Caco-2 (cell line): ENCODE results near the gene CACNA1I. TPM values are rescaled to one million over a fixed set of nuclear protein-coding genes. Genes with fewer than 3 reads are reported as not detected.

Source experiments
- BruUV-seq: library from RNA; stranded (reverse); fragments of 400-500 nt; replicated peaks from 2 replicates; lab custom pipeline; 2021; lab: Mats Ljungman, UMichigan
- CTCF ChIA-PET: fragments of 300-600 bp; sonication (Branson Sonifier 250); formaldehyde crosslinking; loops from one replicate; lab custom pipeline; 2022; ENCODE audit warnings: antibody characterized with exemption; lab: Charles Lee
- POLR2A ChIA-PET: fragments of 300-600 bp; sonication (Branson Sonifier 250); formaldehyde crosslinking; loops from one replicate; lab custom pipeline; 2022; ENCODE audit warnings: antibody characterized with exemption; lab: Charles Lee
- DNase-seq, 2 experiments: peaks; one replicate each; pipeline versions ENCODE4 v3.0.0 to v3.0.0-alpha.2; 2020 to 2022
- H3K27me3 ChIP-seq: replicated peaks from 2 replicates; pipeline ENCODE4 v1.6.0; 2011; ENCODE audit warnings: low read length; ENCODE audit not compliant: control insufficient read depth, insufficient read depth
- H3K36me3 ChIP-seq: 2 replicates; pipeline ENCODE4 v1.5.1; 2011; ENCODE audit warnings: low read length; ENCODE audit not compliant: control insufficient read depth, insufficient read depth
- H3K4me1 ChIP-seq: fragments of 250-450 bp; sonication (Bioruptor Pico); 2 replicates; pipeline ENCODE4 v1.5.1; 2020; ENCODE audit warnings: mild to moderate bottlenecking
- H3K4me3 ChIP-seq: 2 replicates; pipeline ENCODE4 v1.5.1; 2011; ENCODE audit warnings: low read depth, mild to moderate bottlenecking, control low read depth, low read length
- H3K9me3 ChIP-seq: fragments of 250-450 bp; sonication (Bioruptor Pico); 2 replicates; pipeline ENCODE4 v1.5.1; 2020; ENCODE audit warnings: mild to moderate bottlenecking, moderate library complexity
- H3K27ac Mint-ChIP-seq: one replicate; pipeline ENCODE4 v1.8.0; 2022; ENCODE audit warnings: mixed read lengths; ENCODE audit not compliant: unreplicated experiment
- H3K27me3 Mint-ChIP-seq: one replicate; pipeline ENCODE4 v1.8.0; 2022; ENCODE audit warnings: mixed read lengths; ENCODE audit not compliant: insufficient read depth, unreplicated experiment
- H3K36me3 Mint-ChIP-seq: one replicate; pipeline ENCODE4 v1.8.0; 2022; ENCODE audit warnings: mild to moderate bottlenecking, mixed read lengths; ENCODE audit not compliant: insufficient read depth, unreplicated experiment
- H3K4me1 Mint-ChIP-seq: one replicate; pipeline ENCODE4 v1.8.0; 2022; ENCODE audit warnings: low read depth, mixed read lengths; ENCODE audit not compliant: unreplicated experiment
- H3K4me3 Mint-ChIP-seq: one replicate; pipeline ENCODE4 v1.8.0; 2022; ENCODE audit warnings: mild to moderate bottlenecking, moderate library complexity, mixed read lengths; ENCODE audit not compliant: unreplicated experiment
- H3K9me3 Mint-ChIP-seq: one replicate; pipeline ENCODE4 v1.8.0; 2022; ENCODE audit warnings: mixed read lengths; ENCODE audit not compliant: unreplicated experiment
- intact Hi-C: fragments of 100-400 bp; cut with micrococcal nuclease; formaldehyde crosslinking; loops from one replicate; pipeline ENCODE4 v1.10.0; 2022; ENCODE audit not compliant: unreplicated experiment
- total RNA-seq: library from RNA; stranded (reverse); gene quantifications from 2 replicates; pipeline ENCODE4 v1.2.3, GENCODE V29; 2022
- TF ChIP-seq, protein P1 (sequence below), 2 experiments: fragments of 200-600 bp in 1 of 2; IDR thresholded peaks; 1 replicate in 1 of 2; 2 replicates in 1 of 2; pipeline versions ENCODE4 v1.5.1 to v1.8.0; 2011 to 2022; ENCODE audit warnings: antibody characterized with exemption in 1 of 2, control low read depth in 1 of 2, inconsistent platforms in 1 of 2, low read depth in 1 of 2, low read length in 1 of 2, mild to moderate bottlenecking in 1 of 2, moderate library complexity in 1 of 2; ENCODE audit not compliant: insufficient read depth in 1 of 2, severe bottlenecking in 1 of 2, unreplicated experiment in 1 of 2

CACNA1I gene
- total RNA-seq, 1 experiment from 2014 or later, result not detected

DNA sequence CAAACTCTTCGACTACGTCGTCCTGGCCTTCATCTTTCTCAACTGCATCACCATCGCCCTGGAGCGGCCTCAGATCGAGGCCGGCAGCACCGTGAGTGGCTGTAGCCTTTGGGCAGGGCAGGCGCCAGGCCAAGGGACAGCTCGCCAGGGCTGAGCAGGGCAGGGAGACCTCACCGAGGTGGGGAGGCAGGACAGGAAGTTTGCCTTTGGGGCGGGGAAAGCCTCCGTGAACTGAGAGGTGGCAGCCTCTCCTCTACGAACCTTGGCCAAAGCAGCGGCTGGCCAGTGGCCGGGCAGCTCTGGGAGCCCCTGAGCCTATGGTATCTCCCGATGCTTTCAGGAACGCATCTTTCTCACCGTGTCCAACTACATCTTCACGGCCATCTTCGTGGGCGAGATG is 93.2 kb downstream of the CACNA1I start:
- Histone ChIP-seq H3K4me3 (no peak overlapping the region), H3K27me3 (peaks cover 1% of the 10 kb centered on the region; the same call in 1 of the 2 replicates), H3K36me3 (no peaks in the 10 kb centered on the region), H3K4me1 (peaks cover 7% of the 10 kb centered on the region; the same call in 1 of the 2 replicates), H3K9me3 (no peaks in the 10 kb centered on the region)
- H3K27me3 Mint-ChIP-seq, result peaks cover 4% of the 10 kb centered on the region
- no peaks in the 10 kb centered on the region for H3K4me1 Mint-ChIP-seq
- no peaks in the 10 kb centered on the region for H3K9me3 Mint-ChIP-seq
- TF ChIP-seq, protein P1, sequence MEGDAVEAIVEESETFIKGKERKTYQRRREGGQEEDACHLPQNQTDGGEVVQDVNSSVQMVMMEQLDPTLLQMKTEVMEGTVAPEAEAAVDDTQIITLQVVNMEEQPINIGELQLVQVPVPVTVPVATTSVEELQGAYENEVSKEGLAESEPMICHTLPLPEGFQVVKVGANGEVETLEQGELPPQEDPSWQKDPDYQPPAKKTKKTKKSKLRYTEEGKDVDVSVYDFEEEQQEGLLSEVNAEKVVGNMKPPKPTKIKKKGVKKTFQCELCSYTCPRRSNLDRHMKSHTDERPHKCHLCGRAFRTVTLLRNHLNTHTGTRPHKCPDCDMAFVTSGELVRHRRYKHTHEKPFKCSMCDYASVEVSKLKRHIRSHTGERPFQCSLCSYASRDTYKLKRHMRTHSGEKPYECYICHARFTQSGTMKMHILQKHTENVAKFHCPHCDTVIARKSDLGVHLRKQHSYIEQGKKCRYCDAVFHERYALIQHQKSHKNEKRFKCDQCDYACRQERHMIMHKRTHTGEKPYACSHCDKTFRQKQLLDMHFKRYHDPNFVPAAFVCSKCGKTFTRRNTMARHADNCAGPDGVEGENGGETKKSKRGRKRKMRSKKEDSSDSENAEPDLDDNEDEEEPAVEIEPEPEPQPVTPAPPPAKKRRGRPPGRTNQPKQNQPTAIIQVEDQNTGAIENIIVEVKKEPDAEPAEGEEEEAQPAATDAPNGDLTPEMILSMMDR (IDR thresholded peaks at IDR 0.05; ENCODE audit: insufficient read depth in 1 of 2, low read depth in 1 of 2, low read length in 1 of 2, severe bottlenecking in 1 of 2, unreplicated experiment in 1 of 2), result no peak
- POLR2A ChIA-PET, result no interaction called here
- no peaks in the 10 kb centered on the region for H3K36me3 Mint-ChIP-seq
- no TSS peak for BruUV-seq
- intact Hi-C loops, result no loop called here
- H3K4me3 Mint-ChIP-seq, result no peak overlapping the region
- CTCF ChIA-PET, result no interaction called here
- no peak overlapping the region for H3K27ac Mint-ChIP-seq
- DNase-seq, result no peak

DNA sequence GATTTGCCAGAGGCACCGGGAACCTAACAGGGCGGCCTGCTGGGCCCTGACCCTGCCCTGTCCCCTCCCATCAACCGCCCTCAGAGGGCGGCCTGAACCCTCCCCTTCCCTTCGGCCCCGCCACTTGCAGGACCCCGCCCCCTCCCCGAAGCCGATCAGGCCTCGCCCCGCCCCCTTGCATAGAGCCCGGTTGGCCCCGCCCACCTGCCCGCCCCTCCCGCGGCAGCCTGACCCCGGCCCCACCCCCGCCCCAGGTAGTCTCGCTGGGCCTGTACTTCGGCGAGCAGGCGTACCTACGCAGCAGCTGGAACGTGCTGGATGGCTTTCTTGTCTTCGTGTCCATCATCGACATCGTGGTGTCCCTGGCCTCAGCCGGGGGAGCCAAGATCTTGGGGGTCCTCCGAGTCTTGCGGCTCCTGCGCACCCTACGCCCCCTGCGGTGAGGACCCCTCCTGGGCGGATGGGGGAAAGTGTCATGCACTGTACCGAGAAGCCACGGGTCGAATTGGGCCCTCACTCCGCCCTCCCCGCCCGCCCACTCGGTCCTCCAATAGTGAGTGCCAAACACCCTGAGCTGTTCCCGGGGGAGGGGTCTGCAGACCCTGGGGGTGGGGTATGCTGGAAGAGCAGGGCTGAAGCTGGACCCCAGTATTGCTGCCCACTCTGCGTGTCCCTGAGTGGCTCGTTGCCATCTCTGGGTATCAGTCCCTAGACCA is 94.1 kb downstream of the CACNA1I start:
- Mint-ChIP-seq H3K4me3 (no peak overlapping the region), H3K9me3 (no peaks in the 10 kb centered on the region), H3K36me3 (no peaks in the 10 kb centered on the region), H3K27ac (no peak overlapping the region), H3K4me1 (no peaks in the 10 kb centered on the region), H3K27me3 (peaks cover 4% of the 10 kb centered on the region)
- peaks cover 1% of the 10 kb centered on the region; the same call in 1 of the 2 replicates for H3K27me3 ChIP-seq
- ChIA-PET POLR2A (no interaction called here), CTCF (no interaction called here)
- TF ChIP-seq, protein P1 (IDR thresholded peaks at IDR 0.05; ENCODE audit: insufficient read depth in 1 of 2, low read depth in 1 of 2, low read length in 1 of 2, severe bottlenecking in 1 of 2, unreplicated experiment in 1 of 2), result no peak
- H3K36me3 ChIP-seq, result no peaks in the 10 kb centered on the region
- BruUV-seq, result no TSS peak
- peak; percentile 63 to 68 for DNase-seq
- intact Hi-C loops, result no loop called here
- H3K9me3 ChIP-seq, result no peaks in the 10 kb centered on the region
- H3K4me3 ChIP-seq, result no peak overlapping the region
- peaks cover 7% of the 10 kb centered on the region; the same call in 1 of the 2 replicates for H3K4me1 ChIP-seq

DNA sequence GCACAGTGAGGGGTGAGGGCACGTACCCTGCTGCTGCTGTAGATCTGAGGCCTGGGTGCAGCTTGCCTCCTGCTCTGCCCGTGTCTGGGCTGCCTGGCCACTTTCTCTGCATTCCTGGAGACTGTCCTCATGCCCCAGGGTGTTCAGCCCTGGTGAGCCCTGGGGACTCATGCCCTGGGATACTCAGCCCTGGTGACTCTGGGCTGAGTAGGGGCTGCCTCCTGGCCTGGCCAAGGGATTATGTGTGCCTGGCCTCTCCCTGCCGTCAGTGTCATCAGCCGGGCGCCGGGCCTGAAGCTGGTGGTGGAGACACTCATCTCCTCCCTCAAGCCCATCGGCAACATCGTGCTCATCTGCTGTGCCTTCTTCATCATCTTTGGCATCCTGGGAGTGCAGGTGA is 94.7 kb downstream of the CACNA1I start:
- no peaks in the 10 kb centered on the region for H3K9me3 Mint-ChIP-seq
- H3K27ac Mint-ChIP-seq, result no peak overlapping the region
- Histone ChIP-seq H3K9me3 (no peaks in the 10 kb centered on the region), H3K4me3 (no peak overlapping the region), H3K36me3 (no peaks in the 10 kb centered on the region), H3K4me1 (peaks cover 7% of the 10 kb centered on the region; the same call in 1 of the 2 replicates), H3K27me3 (peaks cover 1% of the 10 kb centered on the region; the same call in 1 of the 2 replicates)
- ChIA-PET POLR2A (no interaction called here), CTCF (no interaction called here)
- BruUV-seq, result no TSS peak
- H3K36me3 Mint-ChIP-seq, result no peaks in the 10 kb centered on the region
- H3K4me1 Mint-ChIP-seq, result no peaks in the 10 kb centered on the region
- TF ChIP-seq, protein P1 (IDR thresholded peaks at IDR 0.05; ENCODE audit: insufficient read depth in 1 of 2, low read depth in 1 of 2, low read length in 1 of 2, severe bottlenecking in 1 of 2, unreplicated experiment in 1 of 2), result no peak
- peaks cover 4% of the 10 kb centered on the region for H3K27me3 Mint-ChIP-seq
- no peak overlapping the region for H3K4me3 Mint-ChIP-seq
- no peak for DNase-seq
- intact Hi-C loops, result no loop called here
